Stimulated activated naive CD8-positive, alpha-beta T cell treated with anti-CD3 and anti-CD28 coated beads, Interleukin-15, amount 100 ng/mL, for 72 hours (primary cell): ENCODE data around the gene DOLK.

Experiments
- ATAC-seq: fragments of 150-1000 bp; cut with Tn5 transposase; 2 replicates; pipeline ENCODE4 v1.10.0; 2021; ENCODE audit warnings: mild to moderate bottlenecking, moderate library complexity
- DNase-seq, 2 donors: peaks; one replicate each; pipeline ENCODE4 v3.0.0; 2021 to 2022
- H3K27ac Mint-ChIP-seq, 2 donors: one replicate each; pipeline ENCODE4 v1.8.0; 2022; ENCODE audit warnings: mild to moderate bottlenecking in 2 of 2, mixed read lengths in 2 of 2, moderate library complexity in 2 of 2
- H3K27me3 Mint-ChIP-seq: one replicate; pipeline ENCODE4 v1.8.0; 2022; ENCODE audit warnings: mixed read lengths
- H3K4me1 Mint-ChIP-seq: one replicate; pipeline ENCODE4 v1.8.0; 2022; ENCODE audit warnings: mild to moderate bottlenecking, mixed read lengths
- H3K4me3 Mint-ChIP-seq, 2 donors: one replicate each; pipeline ENCODE4 v1.8.0; 2022; ENCODE audit warnings: mild to moderate bottlenecking in 2 of 2, mixed read lengths in 2 of 2, moderate library complexity in 1 of 2
- H3K9me3 Mint-ChIP-seq, 2 donors: one replicate each; pipeline ENCODE4 v1.8.0; 2022; ENCODE audit warnings: mixed read lengths in 2 of 2

The DOLK gene

GRCh38 chr9:128917151-128917849, 30.1 kb downstream of the DOLK start:
- H3K27ac Mint-ChIP-seq, result no peak overlapping the region
- H3K27me3 Mint-ChIP-seq, result no peaks in the 10 kb centered on the region
- DNase-seq (no peak), ATAC-seq (no peak)
- no peaks in the 10 kb centered on the region for H3K9me3 Mint-ChIP-seq
- no peak overlapping the region for H3K4me3 Mint-ChIP-seq
- H3K4me1 Mint-ChIP-seq, result peaks cover 50% of the 10 kb centered on the region

DNA sequence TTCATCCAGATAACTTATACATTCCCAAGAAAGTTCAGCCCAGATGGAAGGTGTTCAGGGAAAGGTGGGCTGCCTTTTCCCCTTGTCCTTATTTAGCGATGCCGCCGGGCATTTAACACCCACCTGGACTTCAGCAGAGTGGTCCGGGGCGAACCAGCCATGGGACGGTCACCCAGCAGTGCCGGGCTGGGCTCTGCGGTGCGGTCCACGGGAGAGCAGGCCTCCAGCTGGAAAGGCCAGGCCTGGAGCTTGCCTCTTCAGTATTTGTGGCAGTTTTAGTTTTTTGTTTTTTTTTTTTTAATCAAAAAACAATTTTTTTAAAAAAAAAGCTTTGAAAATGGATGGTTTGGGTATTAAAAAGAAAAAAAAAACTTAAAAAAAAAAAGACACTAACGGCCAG, 30.7 kb downstream of the DOLK start:
- peaks cover 50% of the 10 kb centered on the region for H3K4me1 Mint-ChIP-seq
- H3K9me3 Mint-ChIP-seq, result no peaks in the 10 kb centered on the region
- H3K27me3 Mint-ChIP-seq, result no peaks in the 10 kb centered on the region
- H3K27ac Mint-ChIP-seq, result no peak overlapping the region
- DNase-seq (no peak), ATAC-seq (no peak)
- no peak overlapping the region for H3K4me3 Mint-ChIP-seq

GRCh38 chr9:128916204-128916603, 31.2 kb downstream of the DOLK start:
- DNase-seq (no peak), ATAC-seq (no peak)
- no peaks in the 10 kb centered on the region for H3K9me3 Mint-ChIP-seq
- no peak overlapping the region for H3K4me3 Mint-ChIP-seq
- H3K27ac Mint-ChIP-seq, result no peak overlapping the region
- H3K27me3 Mint-ChIP-seq, result no peaks in the 10 kb centered on the region
- peaks cover 51% of the 10 kb centered on the region for H3K4me1 Mint-ChIP-seq

GRCh38 chr9:128913995-128914772, 33.2 kb downstream of the DOLK start:
- Mint-ChIP-seq H3K27ac (peak overlapping the region in 1 of 2 donors; percentile 76), H3K4me3 (peak overlapping the region in 1 of 2 donors; percentile 5), H3K9me3 (no peaks in the 10 kb centered on the region), H3K4me1 (peaks cover 68% of the 10 kb centered on the region), H3K27me3 (no peaks in the 10 kb centered on the region)
- no peak for DNase-seq
- peak; percentile 32 for ATAC-seq

GRCh38 chr9:128913048-128913900, 34.1 kb downstream of the DOLK start:
- no peaks in the 10 kb centered on the region for H3K27me3 Mint-ChIP-seq
- H3K9me3 Mint-ChIP-seq, result no peaks in the 10 kb centered on the region
- DNase-seq (no peak), ATAC-seq (no peak)
- peaks cover 73% of the 10 kb centered on the region for H3K4me1 Mint-ChIP-seq
- H3K4me3 Mint-ChIP-seq, result peak overlapping the region in 1 of 2 donors; percentile 26
- peak overlapping the region in 1 of 2 donors; percentile 79 for H3K27ac Mint-ChIP-seq

- Mint-ChIP-seq H3K4me3 (peak overlapping the region in 1 of 2 donors; percentile 14), H3K27me3 (no peaks in the 10 kb centered on the region), H3K27ac (no peak overlapping the region), H3K9me3 (no peaks in the 10 kb centered on the region), H3K4me1 (peaks cover 74% of the 10 kb centered on the region)
- DNase-seq (no peak), ATAC-seq (no peak)
Observed at GRCh38 chr9:128912270-128912853, 35.0 kb downstream of the DOLK start.

DNA sequence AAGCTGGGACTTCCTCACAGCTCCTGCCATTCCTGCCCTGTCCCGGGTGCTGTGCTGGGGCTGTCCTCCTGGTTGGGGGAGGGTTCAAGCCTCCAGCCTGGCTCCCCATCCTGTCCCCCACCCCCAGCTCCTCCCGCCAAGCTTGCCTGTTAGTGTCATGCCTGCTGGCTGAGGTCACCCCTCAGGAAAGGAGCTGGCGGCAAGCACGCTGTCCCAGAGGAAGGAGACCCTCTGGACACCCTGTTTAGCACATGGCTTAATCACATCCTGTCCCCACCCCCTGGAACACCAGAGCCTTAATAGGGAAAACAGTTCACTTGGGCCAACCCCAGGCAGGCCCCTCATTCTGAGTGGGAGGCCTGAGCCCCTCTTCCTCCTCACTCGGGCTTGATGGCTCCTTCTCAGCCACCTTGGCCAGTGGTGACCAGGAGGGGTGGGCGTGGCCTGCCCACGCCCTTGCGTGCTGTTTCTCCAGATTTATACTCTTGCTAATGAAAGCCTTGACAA, 35.8 kb downstream of the DOLK start:
- no peak for DNase-seq
- no peak for ATAC-seq
- Mint-ChIP-seq H3K27ac (no peak overlapping the region), H3K4me3 (no peak overlapping the region), H3K27me3 (no peaks in the 10 kb centered on the region), H3K4me1 (peaks cover 76% of the 10 kb centered on the region), H3K9me3 (no peaks in the 10 kb centered on the region)

DNA sequence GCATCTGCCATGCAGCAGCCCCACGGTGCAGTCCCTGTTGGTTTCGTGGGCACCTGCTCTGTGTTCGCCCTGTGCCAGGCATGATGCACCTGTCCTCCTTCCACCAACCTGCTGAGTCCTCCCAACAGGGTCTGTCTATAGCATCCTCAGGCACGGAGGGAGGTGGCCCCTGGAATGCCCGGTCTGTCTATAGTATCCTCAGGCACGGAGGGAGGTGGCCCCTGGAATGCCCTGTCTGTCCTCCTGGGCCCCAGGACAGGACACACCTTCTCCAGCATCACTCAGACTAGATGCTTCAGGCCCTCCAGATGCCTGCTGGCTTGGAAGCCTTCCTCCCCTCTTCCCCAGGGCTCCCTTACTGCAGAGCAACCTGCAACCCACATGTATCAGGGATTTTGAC, 36.5 kb downstream of the DOLK start:
- Mint-ChIP-seq H3K9me3 (no peaks in the 10 kb centered on the region), H3K27me3 (no peaks in the 10 kb centered on the region), H3K27ac (no peak overlapping the region), H3K4me3 (no peak overlapping the region), H3K4me1 (peaks cover 79% of the 10 kb centered on the region)
- no peak for DNase-seq
- ATAC-seq, result no peak

- Mint-ChIP-seq H3K4me1 (peaks cover 73% of the 10 kb centered on the region), H3K4me3 (peak overlapping the region; percentile 48 to 57), H3K27ac (peak overlapping the region; percentile 53 to 86), H3K9me3 (no peaks in the 10 kb centered on the region), H3K27me3 (no peaks in the 10 kb centered on the region)
- DNase-seq, result peak in 1 of 2 donors; percentile 56
- peak; percentile 89 for ATAC-seq
Observed at GRCh38 chr9:128909859-128910258, 37.5 kb downstream of the DOLK start.

DNA sequence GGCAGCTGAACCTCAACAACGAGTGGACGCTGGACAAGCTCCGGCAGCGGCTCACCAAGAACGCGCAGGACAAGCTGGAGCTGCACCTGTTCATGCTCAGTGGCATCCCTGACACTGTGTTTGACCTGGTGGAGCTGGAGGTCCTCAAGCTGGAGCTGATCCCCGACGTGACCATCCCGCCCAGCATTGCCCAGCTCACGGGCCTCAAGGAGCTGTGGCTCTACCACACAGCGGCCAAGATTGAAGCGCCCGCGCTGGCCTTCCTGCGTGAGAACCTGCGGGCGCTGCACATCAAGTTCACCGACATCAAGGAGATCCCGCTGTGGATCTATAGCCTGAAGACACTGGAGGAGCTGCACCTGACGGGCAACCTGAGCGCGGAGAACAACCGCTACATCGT, 39.0 kb downstream of the DOLK start:
- ATAC-seq (no peak), DNase-seq (no peak)
- Mint-ChIP-seq H3K27ac (peak overlapping the region; percentile 21 to 64), H3K4me1 (peaks cover 68% of the 10 kb centered on the region), H3K27me3 (no peaks in the 10 kb centered on the region), H3K4me3 (no peak overlapping the region), H3K9me3 (no peaks in the 10 kb centered on the region)

DNA sequence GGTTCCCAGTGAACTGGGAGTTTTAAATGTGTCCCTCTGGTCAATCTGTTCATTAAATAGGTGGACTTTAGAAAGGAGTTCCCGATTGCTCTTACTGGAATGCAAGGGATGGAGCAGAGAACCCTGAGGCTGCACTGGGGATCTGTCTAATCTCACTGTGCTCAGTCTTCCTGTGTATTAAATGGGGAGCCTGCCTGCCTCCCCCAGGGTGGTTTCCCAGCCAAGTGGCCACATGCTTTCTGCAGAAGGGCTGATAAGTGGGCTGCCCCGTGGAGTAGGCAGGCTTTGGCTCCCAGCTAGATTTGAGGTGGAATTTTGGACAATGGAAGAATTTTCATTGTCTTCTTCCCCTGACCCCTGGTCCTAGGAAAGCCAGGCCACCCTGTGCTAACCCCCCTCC, 40.7 kb downstream of the DOLK start:
- H3K9me3 Mint-ChIP-seq, result no peaks in the 10 kb centered on the region
- ATAC-seq, result no peak
- H3K4me1 Mint-ChIP-seq, result peaks cover 68% of the 10 kb centered on the region
- DNase-seq, result no peak
- no peak overlapping the region for H3K27ac Mint-ChIP-seq
- no peaks in the 10 kb centered on the region for H3K27me3 Mint-ChIP-seq
- no peak overlapping the region for H3K4me3 Mint-ChIP-seq

GRCh38 chr9:128905964-128906363, 41.4 kb downstream of the DOLK start:
- H3K27ac Mint-ChIP-seq, result no peak overlapping the region
- H3K9me3 Mint-ChIP-seq, result no peaks in the 10 kb centered on the region
- ATAC-seq (no peak), DNase-seq (no peak)
- H3K4me3 Mint-ChIP-seq, result no peak overlapping the region
- peaks cover 68% of the 10 kb centered on the region for H3K4me1 Mint-ChIP-seq
- no peaks in the 10 kb centered on the region for H3K27me3 Mint-ChIP-seq

DNA sequence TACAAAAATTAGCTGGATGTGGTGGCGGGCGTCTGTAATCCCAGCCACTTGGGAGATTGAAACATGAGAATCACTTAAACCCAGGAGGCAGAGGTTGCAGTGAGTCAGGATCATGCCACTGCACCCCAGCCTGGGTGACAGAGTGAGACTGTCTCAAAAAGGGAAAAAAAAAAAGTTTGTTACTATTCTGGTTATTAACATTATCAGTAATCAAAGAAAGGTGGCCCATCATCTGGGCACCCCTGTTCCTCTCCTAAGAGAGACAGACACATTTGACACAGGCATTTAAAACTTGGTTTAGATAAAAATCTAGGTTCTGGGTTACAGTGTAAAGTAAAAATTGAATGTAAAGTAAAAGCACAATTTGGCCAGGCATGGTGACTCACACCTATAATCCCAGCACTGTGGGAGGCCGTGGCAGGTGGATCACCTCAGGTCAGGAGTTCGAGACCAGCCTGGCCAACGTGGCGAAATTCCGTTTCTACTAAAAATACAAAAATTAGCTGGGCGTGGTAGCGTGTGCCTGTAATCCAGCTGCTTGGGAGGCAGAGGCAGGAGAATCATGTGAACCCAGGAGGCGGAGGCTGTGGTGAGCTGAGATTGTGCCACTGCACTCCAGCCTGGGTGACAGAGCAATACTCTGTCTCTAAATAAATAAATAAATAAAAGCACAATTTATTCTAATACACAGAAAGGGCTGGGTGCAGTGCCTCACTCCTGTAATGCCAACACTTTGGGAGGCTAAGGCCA, 43.4 kb downstream of the DOLK start:
- Mint-ChIP-seq H3K27ac (peak overlapping the region in 1 of 2 donors; percentile 27), H3K4me3 (no peak overlapping the region), H3K9me3 (no peaks in the 10 kb centered on the region), H3K27me3 (no peaks in the 10 kb centered on the region), H3K4me1 (peaks cover 68% of the 10 kb centered on the region)
- ATAC-seq (no peak), DNase-seq (no peak)

DNA sequence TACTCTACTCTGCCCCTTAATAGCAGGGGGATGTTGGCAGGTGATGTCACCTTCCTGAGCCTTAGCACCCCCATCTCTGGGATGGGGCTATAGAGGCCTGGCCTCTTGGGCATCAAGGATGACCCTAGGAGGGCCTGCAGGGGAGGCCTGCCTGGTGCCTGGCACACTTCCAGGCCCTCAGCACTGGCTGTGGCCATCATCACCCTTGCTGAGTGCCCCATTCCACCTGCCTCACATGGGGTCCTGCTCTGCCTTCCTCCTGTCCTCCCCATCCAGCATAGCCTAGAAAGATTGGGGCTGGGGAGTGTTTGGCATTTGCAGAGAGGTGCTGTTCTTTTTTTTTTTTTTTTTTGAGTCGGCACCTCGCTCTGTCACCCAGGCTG, 44.3 kb downstream of the DOLK start:
- DNase-seq (no peak), ATAC-seq (no peak)
- H3K4me1 Mint-ChIP-seq, result peaks cover 68% of the 10 kb centered on the region
- peak overlapping the region; percentile 67 to 77 for H3K4me3 Mint-ChIP-seq
- H3K9me3 Mint-ChIP-seq, result no peaks in the 10 kb centered on the region
- H3K27me3 Mint-ChIP-seq, result no peaks in the 10 kb centered on the region
- H3K27ac Mint-ChIP-seq, result peak overlapping the region in 1 of 2 donors; percentile 63
